Glomerular endothelial cell (primary cell): ENCODE data around the gene EIF5B. TPM values are rescaled to one million over a fixed set of nuclear protein-coding genes. Genes with fewer than 3 reads are reported as not detected.

ENCODE experiments used
- DNase-seq: peaks from one replicate; pipeline ENCODE4 v3.0.0-alpha.2; 2011; ENCODE audit warnings: low read depth, low spot score; ENCODE audit errors: extremely low read depth
- total RNA-seq: library from RNA; depleted of rRNA; stranded (reverse); fragments of >200 nt; gene quantifications from 2 replicates; pipeline ENCODE4 v1.2.3, GENCODE V29; 2015

Gene EIF5B
- total RNA-seq, 1 donor from 2014 or later = 42.5 TPM

DNA sequence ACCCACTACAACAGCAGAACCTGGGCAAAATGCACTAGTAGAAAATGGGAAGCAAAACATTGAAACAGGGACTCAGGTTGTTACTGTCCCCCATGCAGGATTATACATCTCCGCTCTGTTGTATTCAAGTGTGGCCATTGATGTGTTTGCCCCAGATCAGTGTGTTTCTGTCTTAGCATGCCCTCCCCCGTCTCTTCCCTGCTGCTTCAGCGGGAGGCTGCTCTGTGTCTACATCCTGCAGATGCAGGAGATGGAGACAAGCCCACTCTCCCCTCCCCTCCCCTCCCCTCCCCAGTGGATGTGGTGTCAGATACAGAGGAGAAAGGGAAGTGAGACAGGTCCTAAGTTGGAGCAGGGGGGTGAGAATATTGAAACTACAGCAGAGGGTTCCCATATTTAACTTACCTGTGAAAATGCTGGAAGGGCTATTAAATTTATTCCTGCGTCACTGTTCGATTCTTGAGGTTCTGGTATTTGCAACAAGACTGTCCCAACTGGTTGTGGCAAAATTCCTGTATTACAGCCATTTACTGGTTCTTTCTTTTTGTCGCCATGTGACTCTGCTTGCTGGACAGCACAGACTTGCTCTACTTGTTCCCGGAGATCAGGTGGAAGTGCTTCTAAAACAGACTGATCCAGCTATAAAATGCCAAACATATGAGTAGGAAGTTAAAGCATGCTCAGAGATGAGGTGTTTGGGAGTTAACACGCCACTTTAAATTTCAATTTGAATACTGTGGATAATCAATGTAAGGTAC, 67.0 kb downstream of the EIF5B start:
- no peak for DNase-seq

DNA sequence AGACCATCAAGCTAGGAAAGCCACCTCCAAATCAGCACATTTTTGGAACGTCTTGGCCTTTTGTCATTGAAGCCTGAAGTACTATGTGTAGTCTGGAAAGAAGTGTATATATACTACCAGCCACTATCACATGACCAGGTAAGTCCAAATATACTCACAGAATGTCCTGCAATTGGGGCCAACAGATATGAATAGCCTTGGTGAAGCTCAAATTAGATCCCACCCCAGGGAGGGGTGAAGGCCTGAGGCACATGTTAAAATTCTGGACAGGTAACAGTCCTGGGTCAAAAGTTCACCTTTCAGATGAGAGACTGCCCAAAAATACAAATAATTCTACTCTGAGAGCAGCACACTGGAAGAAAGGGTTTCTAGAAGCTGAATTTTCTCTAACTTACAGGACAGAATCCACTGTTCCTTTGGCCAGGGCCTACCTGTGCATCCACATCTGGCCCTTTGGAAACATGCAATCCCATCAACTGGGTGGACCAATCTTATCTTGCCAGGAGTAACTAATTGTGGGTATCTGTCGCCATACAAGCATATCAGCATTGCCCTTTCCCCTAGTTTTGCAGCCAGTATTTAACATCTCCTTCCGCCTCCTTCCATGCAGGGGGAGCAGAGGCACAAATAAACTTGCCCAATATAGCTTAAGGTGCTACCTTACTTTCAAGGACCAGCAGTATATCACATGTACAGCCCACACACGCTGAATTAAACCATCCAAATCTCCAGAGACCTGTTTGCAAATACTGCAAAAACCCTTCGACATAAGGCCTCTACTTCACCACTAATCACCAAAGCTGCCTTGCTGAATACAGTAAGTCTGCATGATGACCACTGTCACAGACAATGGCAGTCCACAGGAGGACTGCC, 67.8 kb downstream of the EIF5B start:
- no peak for DNase-seq

DNA sequence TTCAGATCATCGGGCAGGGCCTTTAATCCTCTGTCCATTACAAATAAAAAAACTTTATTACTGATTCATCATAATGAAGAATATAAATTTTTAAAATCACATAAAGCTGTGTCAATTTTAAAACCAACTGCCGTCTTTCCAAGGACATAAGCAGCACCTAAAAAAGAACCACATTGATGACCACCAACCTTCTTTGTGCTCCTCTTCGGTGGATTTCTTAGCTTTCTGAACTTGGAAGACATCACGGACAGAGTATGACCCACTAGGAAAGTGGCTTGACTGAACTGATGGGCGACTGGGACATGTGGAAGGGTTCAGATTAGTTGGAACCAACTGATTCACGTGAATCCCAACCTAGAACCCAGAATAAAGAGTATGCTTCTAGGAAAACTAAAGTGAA, 68.9 kb downstream of the EIF5B start:
- no peak for DNase-seq

DNA sequence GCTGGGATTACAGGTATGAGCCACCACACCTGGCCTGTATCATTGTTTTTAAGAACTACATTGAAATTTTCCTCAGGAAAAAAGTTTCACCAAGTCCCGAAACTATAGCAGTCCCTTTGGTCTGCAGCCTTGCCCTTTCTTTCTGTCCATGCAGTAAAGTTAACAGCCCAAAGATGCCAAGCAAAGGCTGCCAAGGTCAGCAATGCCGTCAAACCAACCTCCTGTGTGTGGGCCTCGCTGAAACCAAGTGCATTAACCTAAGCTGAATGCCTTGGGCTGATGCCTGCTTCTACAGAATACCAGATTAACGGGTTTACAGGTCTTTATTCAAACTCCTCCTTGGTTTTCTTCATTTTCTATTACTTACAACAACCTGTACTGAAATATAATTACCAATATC, 73.1 kb downstream of the EIF5B start:
- DNase-seq = no peak

DNA sequence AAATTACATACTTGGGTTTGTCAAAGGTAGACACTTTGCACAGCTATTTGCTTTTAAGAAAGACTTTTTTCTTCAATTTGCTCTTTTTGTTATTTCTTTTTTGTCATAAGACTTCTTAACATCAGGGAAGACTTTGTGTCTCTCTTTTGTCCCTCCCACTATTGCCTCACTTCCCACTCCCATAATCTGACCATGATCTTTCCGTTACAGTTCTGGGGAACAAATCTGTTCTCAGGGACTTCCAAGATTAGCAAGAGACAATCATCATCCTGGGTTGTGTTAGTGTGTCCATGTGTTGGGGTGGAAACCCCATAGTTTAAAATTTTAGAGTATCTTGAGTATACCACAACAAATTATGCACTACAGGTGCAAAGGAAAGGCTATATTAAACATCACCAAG, 77.4 kb downstream of the EIF5B start:
- DNase-seq = no peak

DNA sequence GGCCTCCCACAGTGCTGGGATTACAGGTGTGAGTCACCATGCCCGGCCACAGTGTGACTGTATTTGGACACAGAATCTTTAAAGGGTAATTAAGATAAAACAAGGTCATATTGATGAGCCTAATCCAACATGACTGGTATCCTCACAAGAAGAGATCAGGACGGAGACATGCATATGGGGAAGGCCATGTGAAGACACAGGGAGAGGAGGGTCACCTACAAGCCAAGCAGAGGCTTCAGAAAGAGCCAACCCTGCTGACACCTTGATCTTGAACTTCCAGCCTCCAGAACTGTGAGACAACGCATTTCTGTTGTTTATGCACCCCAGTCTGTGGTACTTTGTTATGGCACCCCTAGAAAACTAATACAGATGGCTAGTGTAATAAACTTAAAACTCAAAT, 80.2 kb downstream of the EIF5B start:
- DNase-seq = no peak

DNA sequence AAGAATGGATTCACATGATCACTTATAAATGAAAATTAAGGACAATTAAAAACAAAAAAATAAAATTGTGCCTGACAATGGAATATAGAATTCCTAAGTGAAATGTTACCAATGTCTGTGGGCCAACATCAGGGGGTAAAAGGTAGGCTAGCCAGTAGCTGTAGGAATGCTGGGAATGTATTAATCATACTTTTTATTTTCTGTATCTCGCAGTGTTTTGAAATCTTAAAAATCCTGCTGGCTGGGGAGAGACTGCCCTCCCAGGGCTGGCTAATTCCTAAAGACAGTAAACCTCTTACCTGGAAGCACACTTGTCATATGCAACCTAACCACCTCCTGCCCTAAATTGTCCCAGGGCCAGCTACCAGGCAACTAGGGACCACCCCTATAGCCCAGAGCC, 82.8 kb downstream of the EIF5B start:
- DNase-seq = no peak

DNA sequence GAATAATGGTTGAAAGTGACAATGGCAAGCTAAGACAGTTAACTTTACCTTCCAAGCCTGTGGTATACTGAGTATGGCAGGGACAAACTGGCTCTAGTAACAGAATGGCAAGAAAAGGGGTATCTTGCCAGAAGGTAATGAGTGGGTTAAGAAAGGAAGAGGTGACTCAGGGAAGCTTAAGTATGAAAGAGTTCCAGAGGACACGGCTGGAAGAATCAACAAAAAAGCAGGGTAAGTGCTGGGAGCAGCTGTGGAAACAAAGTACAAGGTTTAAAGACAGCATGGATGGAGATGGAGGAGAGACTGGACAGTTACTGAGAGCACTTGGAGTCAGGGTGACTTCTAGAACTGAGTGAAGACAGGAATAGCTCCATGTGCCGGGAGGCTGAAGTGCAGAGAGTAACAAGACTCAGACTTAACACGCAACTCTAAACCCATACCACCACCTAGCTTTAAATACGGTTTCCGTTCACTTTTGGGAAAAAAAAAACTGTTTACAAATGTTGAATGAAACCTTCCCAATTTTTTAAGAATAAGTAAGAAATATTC, 83.6 kb downstream of the EIF5B start:
- no peak for DNase-seq

DNA sequence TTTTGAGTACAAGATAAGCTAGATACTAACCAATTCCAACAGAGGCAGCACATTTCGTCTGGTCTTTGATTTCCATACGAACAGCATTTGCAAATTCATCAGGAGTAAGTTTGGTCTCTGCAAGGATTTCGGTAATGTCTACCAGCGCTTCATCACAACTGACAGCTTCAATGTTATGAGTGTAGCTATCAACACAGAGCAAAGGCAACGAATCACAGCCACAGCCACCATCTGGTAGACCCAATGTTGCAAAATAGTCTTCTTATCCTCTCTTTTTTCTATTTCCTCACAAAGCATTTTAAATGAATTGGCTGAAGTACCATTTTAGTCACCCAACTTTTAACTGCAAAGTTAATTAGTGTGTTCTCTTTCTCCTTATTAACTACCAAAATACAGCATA, 84.3 kb downstream of the EIF5B start:
- no peak for DNase-seq

DNA sequence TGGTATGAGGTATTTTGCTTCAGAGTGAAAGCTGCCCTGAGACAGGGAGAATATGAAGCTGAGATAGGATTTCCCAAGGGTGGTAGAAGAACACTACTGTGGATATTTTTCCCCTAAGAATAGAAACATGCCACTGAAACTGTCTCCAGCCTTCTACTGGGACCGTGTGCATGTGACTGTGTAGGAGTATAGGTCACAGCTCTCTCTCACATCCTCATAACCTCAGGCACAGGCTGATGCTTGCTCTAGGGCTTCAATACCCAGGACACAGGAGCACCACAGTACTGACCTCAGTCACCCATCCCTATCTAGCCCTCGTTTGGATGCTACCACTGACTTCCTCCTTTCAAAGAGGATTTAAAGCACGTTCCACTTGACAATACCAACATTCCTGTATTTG, 85.4 kb downstream of the EIF5B start:
- no peak for DNase-seq

DNA sequence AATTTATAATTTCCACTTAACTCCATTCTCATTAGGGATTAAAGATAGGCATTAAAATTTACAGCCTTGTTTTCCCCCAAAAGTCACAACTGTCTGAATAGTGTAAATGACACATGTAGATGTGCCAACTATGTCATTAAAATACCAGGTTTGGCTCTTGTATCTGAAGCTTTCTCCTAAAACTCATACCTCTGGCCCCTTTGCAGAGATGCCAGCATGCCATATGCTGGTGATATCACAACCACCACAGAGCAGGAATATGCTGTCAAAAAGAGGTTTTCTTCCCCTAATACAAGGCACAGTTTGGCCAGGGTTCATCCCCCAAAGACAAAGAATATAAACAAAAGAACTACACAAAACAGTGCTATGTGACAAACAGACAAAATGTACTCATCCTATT, 87.2 kb downstream of the EIF5B start:
- no peak for DNase-seq

DNA sequence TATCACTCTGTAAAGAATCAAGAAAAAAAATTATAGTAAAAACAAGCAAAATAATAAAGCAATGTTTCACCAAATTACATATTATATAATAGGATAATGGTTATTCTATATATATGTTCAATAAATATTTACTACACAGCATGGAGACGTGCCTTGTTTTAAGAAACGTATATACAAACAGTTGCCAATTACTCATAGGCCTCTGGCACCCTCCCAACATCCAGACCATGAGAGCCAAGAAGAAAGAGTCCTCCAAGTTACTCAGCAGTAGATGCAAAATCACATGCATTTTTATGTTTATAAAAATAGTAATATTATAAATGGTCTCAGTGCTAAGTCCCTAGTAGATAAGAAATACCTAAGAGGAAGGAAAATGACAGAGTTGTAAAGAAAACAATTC, 87.8 kb downstream of the EIF5B start:
- DNase-seq = peak; percentile 76

DNA sequence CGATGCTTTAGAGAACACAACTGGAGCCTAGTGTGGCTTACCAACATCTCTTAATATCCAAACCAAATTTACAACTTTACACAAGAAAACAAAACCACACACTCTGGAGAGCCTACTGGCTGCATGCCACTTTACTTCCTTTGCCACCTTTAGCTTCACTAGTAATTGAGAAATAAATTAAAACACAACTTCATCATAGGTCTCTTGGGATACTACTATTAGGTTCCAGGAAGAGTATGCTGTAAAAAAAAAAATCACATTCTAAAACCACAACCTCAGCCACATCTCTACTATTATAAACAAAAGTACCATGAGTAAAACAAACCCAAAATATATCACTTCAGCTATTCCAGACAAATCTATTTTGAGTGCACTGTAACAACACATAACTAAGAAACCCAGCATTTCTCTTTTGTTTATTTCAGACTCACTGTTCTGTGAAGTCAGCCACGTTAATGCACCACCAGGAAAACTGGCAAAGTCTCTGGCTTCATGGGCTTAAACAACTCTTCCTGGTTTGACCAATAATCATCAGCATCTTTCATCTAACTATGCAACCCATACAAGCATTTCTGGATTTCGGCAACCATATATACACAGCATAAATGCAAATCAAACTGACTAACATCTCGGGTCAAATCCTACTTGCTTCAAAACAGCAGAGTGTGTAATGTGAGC, 93.6 kb downstream of the EIF5B start:
- DNase-seq = no peak

DNA sequence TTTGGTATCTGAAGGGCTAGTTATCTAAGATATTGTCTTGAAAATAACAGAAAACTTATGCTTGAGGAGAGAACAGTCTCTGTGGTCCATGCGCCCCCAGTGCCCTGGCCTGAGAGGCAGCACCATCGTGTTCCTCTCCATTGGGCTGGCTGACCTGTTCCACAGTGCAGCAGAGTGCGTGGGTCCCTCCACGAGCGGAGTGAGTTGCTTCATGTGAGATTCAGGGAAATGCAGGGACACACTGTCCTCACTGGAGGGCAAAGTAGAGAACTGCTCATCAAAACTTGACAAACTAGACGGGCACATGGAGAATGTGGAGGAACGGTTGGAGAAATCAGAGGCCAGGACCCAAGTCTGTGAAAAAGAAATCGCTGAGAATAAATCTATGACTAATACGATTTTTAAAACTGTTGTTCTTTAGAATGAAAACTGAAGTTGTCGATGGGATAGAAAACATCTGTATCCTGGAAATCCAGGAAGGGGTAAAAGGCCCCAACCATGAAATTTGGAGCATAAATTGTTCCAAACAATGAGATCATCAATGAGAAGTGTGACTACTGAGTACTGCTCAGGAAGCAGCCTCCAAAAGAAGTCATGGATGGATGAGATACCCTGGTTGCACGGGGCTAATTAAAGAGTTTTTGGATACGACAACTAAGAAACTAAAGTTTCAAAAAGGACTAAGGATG, 94.5 kb downstream of the EIF5B start:
- DNase-seq = no peak

DNA sequence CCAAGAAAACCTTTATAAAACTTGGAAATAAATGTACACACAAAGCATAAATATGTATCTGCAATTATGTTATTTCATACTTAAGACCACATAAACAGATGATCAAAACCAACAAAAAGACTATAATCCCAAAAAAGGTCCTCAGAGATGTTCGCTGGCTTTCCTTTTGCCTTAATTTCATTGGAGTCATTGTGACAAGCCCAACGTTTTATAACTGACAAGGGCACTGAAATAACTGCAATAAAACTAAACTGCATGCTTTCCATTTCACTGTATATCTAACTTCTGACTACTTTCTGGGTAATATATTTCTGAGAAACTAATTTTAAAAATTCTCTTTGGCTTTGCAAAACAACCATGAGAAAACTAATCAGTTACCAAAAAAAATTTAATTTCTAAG, 96.2 kb downstream of the EIF5B start:
- DNase-seq = no peak

DNA sequence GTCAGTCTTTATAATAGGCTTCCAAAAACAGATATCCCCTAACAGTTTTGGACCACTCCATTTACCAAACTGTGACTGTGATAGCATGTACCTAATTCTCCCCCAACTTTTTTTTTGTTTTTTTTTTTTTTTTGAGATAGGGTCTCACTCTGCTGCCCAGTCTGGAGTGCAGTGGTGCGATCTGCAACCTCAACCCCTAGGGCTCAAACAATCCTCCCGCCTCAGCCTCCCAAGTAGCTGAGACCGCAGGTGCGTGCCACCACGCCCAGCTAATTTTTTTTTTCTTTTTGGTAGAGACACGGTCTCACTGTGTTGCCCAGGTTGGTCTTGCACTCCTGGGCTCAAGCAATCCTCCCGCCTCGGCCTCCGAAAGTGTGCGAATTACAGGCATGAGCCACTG, 99.7 kb downstream of the EIF5B start:
- DNase-seq = no peak

DNA sequence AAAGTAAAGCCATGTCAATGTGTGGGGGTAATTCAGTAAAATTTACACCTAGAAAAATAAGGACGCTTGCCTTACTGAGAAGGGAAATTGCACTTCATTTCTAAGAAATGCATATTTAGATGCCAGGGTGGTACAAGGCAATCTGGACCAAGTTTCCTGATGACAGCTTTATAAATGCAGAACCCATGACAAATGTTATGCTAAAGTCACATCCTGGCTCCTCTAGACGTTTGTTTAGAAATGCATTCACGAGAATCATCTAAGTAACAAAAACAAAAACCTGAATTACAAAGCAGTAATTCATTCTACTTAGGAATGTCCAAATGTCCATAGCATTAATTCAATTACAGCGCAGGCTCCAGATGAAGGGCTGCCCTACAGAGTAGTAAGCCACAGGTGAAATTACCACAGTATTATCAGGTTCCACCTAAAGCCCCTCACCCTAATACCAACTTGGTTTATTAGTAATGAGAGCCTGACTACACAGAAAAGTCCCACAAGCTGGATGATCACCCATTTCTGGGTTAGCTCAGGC, 102.8 kb downstream of the EIF5B start:
- no peak for DNase-seq

DNA sequence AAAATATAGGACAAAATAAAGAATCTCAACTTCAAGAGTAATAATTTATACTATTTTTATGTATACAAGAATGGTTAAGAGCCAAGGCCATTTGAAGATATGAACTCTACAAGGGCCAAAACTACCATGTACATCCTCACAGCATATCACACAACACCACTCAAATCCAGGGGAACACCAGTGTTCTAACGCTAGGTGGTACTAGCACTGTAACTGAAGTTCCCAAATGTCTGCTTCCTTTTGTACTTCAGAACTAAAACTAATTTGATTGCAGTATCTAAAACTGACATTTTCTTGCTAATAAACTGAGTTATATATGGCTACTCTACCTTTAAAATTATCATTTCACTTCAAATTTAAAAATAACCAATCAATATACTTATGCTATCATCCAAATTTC, 105.6 kb downstream of the EIF5B start:
- no peak for DNase-seq

DNA sequence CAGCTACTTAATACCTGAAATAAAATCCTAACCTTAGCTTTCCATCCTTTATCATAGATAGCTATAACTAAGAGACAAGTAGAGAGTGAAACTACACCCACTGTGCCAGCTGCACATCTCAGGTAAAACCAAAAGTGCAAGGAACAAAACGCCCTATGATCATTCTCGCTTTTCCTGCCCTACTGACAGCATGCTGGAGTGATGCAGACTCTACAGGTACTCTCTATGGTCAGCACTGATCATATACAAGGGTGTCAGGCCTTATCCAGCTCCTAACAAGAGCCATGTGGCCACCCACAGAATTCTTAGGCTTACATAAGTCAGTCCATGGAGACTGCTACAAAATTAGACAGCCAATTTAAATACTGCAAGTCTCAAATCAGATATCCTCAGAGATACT, 107.0 kb downstream of the EIF5B start:
- no peak for DNase-seq

DNA sequence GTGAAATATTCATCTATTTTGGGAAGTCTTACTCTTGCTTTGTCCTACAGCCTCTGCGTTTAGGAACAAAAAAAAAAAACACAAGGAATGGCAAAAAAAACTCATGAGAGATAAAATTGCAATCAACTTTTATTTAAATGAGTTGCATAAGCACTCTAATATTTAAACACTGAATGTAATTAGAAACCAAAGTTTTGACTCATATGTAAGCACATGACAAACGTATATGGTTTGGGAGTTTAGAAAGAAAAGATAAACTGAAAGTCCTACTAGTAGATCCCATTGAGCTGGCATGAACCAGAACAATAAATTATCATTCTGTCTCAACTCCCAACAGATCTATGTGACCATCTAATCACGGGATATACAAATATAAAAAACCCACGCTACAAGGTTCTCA, 107.9 kb downstream of the EIF5B start:
- no peak for DNase-seq

DNA sequence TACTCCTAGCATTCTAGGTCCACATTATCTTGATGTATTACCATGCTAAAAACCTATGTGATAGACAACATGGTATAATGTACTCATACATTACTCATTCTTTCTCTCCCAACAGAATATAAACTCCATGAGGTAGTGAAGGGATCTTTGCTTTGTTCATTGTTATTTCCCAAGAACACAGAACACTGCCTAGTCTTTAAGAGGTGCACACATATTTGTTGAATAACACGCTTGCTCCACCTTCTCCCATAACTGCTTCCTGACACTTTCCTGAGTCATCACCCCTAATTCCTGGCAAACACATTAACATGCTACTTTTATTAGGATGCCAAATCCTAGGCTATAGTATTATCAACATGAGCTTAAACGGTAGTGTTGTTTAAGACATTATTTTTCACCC, 111.4 kb downstream of the EIF5B start:
- DNase-seq = peak; percentile 67
